SH-SY5Y (cell line): ENCODE measurements around the gene HTR3D.

Experiments used
- GATA2 ChIP-seq: IDR thresholded peaks from 2 replicates; pipeline ENCODE4 v1.6.1; 2011; ENCODE audit warnings: mild to moderate bottlenecking, low read depth, low read length
- GATA3 ChIP-seq: IDR thresholded peaks from 2 replicates; pipeline ENCODE4 v1.6.1; 2011; ENCODE audit warnings: low read depth, mild to moderate bottlenecking, low read length, moderate library complexity

The HTR3D gene

GRCh38 chr3:184040010-184040409 lies 8.5 kb downstream of the HTR3D start:
- TF ChIP-seq GATA3 (no peak), GATA2 (no peak)

- TF ChIP-seq GATA3 (no peak), GATA2 (0 out of 2 replicates have a peak, but pooled peaks have one; percentile 14)
These were observed 11.1 kb downstream of the HTR3D start for GRCh38 chr3:184042617-184043016.

- TF ChIP-seq GATA2 = no peak
- TF ChIP-seq GATA3 = no peak
These were observed 14.5 kb downstream of the HTR3D start for GRCh38 chr3:184045995-184046394.

GRCh38 chr3:184050217-184050847 lies 18.8 kb downstream of the HTR3D start:
- TF ChIP-seq GATA2 (no peak), GATA3 (no peak)

- no peak for TF ChIP-seq GATA2
- TF ChIP-seq GATA3 = no peak
These were observed 21.2 kb downstream of the HTR3D start, which contains the start of gene HTR3C for GRCh38 chr3:184052767-184053166. HTR3C (plus strand) TSS chr3:184053047; CDS start chr3:184053081, 34 bp downstream.

- TF ChIP-seq GATA2 (no peak), GATA3 (no peak)
These were observed 26.5 kb downstream of the HTR3D start for GRCh38 chr3:184058029-184058428.

- TF ChIP-seq GATA2 (no peak), GATA3 (no peak)
These were observed 27.9 kb downstream of the HTR3D start for GRCh38 chr3:184059424-184059823.

- TF ChIP-seq GATA2 = no peak
- no peak for TF ChIP-seq GATA3
These were observed 31.1 kb downstream of the HTR3D start for GRCh38 chr3:184062637-184063036.

GRCh38 chr3:184066211-184066610 lies 34.7 kb downstream of the HTR3D start:
- TF ChIP-seq GATA3 (no peak), GATA2 (no peak)

GRCh38 chr3:184067573-184068055 lies 36.1 kb downstream of the HTR3D start:
- TF ChIP-seq GATA2 = no peak
- TF ChIP-seq GATA3 = no peak

- TF ChIP-seq GATA3 = no peak
- TF ChIP-seq GATA2 = no peak
These were observed 36.8 kb downstream of the HTR3D start for GRCh38 chr3:184068344-184068743.

GRCh38 chr3:184073621-184074020 lies 42.1 kb downstream of the HTR3D start:
- TF ChIP-seq GATA2 (no peak), GATA3 (no peak)

- TF ChIP-seq GATA3 (no peak), GATA2 (no peak)
These were observed 44.4 kb downstream of the HTR3D start for GRCh38 chr3:184075901-184076300.

- TF ChIP-seq GATA2 (no peak), GATA3 (no peak)
These were observed 46.3 kb downstream of the HTR3D start for GRCh38 chr3:184077881-184078280.

GRCh38 chr3:184078851-184079250 lies 47.3 kb downstream of the HTR3D start:
- TF ChIP-seq GATA3 (no peak), GATA2 (no peak)
